ENCODE measurements around the gene ZNF652. TPM values are rescaled to one million over a fixed set of nuclear protein-coding genes. Genes with fewer than 3 reads are reported as not detected.
A peak's percentile ranks its signal among the peaks of the same experiment; 100 is the strongest.

ZNF652 gene
- total and polyA plus RNA-seq, 2 of the 4 experiments (the other 2 are of a cell fraction), result 3.6 to 8.8 TPM

DNA sequence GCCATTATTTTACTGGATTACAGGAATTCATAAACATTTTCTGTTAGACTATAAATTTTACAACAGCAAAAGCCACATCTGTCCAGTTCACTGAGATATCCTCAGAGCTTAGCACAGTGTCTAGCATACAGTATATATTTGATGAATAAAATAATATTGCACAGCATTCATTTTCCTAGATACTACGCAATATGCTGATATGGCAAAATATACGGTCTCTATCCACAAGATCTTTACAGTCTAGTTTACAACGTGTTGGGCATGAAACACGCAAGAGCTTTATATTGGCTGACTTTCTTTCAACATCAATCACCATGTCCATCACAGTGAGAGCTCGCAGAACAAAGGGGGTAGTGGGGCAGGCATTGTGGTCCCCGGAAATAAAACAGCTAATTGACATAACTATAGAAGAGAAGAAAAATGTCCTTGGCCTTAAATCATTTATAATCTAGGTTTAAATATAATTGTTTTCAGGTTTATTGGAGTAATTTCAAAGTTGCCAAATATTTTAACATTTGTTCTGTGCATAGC lies 43.5 kb downstream of the ZNF652 start:
- no peak overlapping the region for H2AK9ac ChIP-seq (replicated peaks; ENCODE audit: low read depth, low read length, poor library complexity)
- H2BK120ac ChIP-seq (ENCODE audit: low read depth, low read length), result no peak overlapping the region
- WGBS, 2 experiments (ENCODE audit: extremely low coverage in 2 of 2, insufficient read length in 1 of 2), result no CpG with 5 or more reads among the region's 6 CpGs
- ATAC-seq (ENCODE audit: low read depth) (no peak), DNase-seq (no peak)
- dilution Hi-C loops (cut with HindIII; ENCODE audit: low sequenced_read_pairs, unreplicated experiment) (no loop called here), in situ Hi-C loops (cut with MboI; ENCODE audit: low sequenced_read_pairs) (loop anchor here (5.0 to 10.0 kb wide), 2 partner anchors 79 to 226 kb away; no protein-coding TSS in a partner anchor), intact Hi-C loops (cut with micrococcal nuclease) (no loop called here)
- no peak overlapping the region for H3K18ac ChIP-seq (ENCODE audit: low read depth, low read length)
- H3K36me3 ChIP-seq (ENCODE audit: control insufficient read depth, insufficient read depth, low read length), result peaks cover 10% of the 10 kb centered on the region
- peaks cover 6% of the 10 kb centered on the region; the same call in 1 of the 2 replicates for H3K9me1 ChIP-seq (ENCODE audit: insufficient read depth, low read length)
- H3K4me3 ChIP-seq (ENCODE audit: insufficient read depth, low read depth, low read length), result no peak overlapping the region
- no peak overlapping the region for H2AK5ac ChIP-seq (ENCODE audit: low read depth, low read length)
- H3K27me3 ChIP-seq (ENCODE audit: control insufficient read depth, insufficient read depth, low read length), result no peaks in the 10 kb centered on the region
- no peak for TF ChIP-seq RAD21 (IDR thresholded peaks at IDR 0.05; ENCODE audit: low read length)
- peak; percentile 98 for TF ChIP-seq MAFK (IDR thresholded peaks at IDR 0.05; ENCODE audit: low read depth, low read length)
- TF ChIP-seq NFE2L2 (IDR thresholded peaks at IDR 0.05; ENCODE audit: low read depth, low read length), result no peak
- no peak overlapping the region for H4K91ac ChIP-seq (ENCODE audit: insufficient read depth, low read depth, low read length)
- H3K23ac ChIP-seq (ENCODE audit: low read depth, low read length), result no peak overlapping the region
- H3K4me1 ChIP-seq (ENCODE audit: control insufficient read depth, insufficient read depth, low read length), result peaks cover 3% of the 10 kb centered on the region; the same call in 1 of the 2 replicates
- H3K4ac ChIP-seq (ENCODE audit: low read depth, low read length), result no peak overlapping the region
- H3K4me2 ChIP-seq (ENCODE audit: low read depth, low read length), result no peak overlapping the region
- no peak overlapping the region for H3K27ac ChIP-seq (ENCODE audit: insufficient read depth, low read length)
- no peak overlapping the region for H4K5ac ChIP-seq (ENCODE audit: low read depth, low read length)
- H3K56ac ChIP-seq (ENCODE audit: extremely low read depth, insufficient read depth, low read length), result no peak overlapping the region
- H2AFZ ChIP-seq (replicated peaks; ENCODE audit: low read length, poor library complexity), result no peak overlapping the region
- BruUV-seq (replicated peaks), result no TSS peak
- H3K14ac ChIP-seq (replicated peaks; ENCODE audit: low read depth, low read length), result no peak overlapping the region
- peaks cover 11% of the 10 kb centered on the region; the same call in 1 of the 2 replicates for H4K20me1 ChIP-seq (ENCODE audit: insufficient read depth, low read length)
- ChIA-PET POLR2A (ENCODE audit: unreplicated experiment) (no interaction called here), CTCF (no interaction called here)
- no peak overlapping the region for H4K8ac ChIP-seq (ENCODE audit: low read depth in 2 of 2, low read length in 2 of 2)
- H2BK20ac ChIP-seq (ENCODE audit: low read depth, low read length), result no peak overlapping the region
- no peaks in the 10 kb centered on the region for H3K9me3 ChIP-seq (ENCODE audit: control insufficient read depth, insufficient read depth, low read length)
- no peak overlapping the region for H2BK15ac ChIP-seq (ENCODE audit: low read depth, low read length)
- H2BK5ac ChIP-seq (ENCODE audit: low read depth, low read length, poor library complexity, severe bottlenecking), result no peak overlapping the region
- H3K9ac ChIP-seq (ENCODE audit: low read depth, low read length), result no peak overlapping the region
- peaks cover 9 to 47% of the 10 kb centered on the region in 2 experiments for H3K79me1 ChIP-seq (ENCODE audit: low read depth in 1 of 2, low read length in 2 of 2)

Measured in IMR-90 (cell line).